OCI-M1 (cell line): ENCODE data around the gene HAGH.

Experiments
- DNase-seq: peaks from one replicate; lab custom pipeline; 2025; lab: John Stamatoyannopoulos, UW

HAGH gene

GRCh38 chr16:1762196-1762878 is 64.3 kb downstream of the HAGH start:
- no peak for DNase-seq

DNA sequence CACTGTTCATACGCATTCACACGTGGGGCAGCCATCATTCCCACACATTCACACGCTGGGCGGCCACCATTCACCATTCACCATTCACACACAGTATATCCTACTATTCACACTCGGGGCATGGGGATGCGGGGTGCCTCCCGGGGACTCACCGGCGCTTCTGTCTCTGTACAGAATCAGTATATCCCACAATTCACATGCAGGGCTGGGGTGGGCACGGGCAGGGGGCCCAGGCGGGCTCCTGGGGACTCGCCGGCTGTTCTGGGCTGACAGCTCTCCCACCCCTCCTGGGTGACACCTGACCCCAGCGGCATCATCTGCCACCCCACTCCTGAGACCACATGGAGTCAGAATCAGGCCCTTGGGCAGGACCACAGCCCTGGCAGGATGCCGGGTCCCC is 64.9 kb downstream of the HAGH start:
- DNase-seq, result no peak

DNA sequence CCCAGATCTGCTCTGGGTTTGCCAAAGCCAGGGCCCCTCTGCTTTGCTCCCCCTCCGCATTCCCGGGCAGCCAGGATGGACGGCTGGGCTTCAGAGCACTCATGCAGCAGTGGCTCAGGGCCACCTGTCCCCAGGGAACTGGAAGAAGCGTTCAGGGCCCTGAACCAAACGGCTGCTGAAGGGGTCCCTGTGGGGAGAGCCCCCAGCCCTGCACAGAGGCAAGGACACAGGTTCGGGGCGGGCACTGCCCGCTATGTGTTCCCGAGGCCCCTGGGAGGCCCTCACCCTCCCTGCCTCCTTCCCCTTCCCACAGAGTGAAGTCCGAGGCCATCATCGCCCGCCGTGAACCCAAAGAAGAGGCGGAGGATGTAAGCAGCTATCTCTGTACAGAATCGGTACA is 65.7 kb downstream of the HAGH start:
- no peak for DNase-seq

DNA sequence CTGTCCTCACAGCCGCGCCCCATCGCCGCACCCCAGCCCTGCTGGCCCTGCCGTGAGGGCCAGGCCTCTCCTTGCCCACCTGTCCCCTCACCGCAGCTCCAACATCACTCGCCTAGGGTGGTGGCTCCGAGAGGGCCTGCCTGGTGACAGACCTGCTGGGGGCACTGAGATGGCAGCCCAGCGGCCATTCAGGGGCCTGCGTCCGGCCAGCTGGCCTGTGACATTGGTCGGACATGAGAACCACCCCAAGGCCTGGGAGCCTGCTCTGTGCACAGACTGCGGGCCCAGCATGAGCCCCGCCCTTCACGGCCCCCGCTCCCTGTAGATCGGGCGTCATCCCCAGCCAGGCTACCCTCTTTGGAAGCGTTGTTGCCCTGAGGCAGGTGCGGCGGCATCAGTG is 67.1 kb downstream of the HAGH start:
- DNase-seq, result no peak

DNA sequence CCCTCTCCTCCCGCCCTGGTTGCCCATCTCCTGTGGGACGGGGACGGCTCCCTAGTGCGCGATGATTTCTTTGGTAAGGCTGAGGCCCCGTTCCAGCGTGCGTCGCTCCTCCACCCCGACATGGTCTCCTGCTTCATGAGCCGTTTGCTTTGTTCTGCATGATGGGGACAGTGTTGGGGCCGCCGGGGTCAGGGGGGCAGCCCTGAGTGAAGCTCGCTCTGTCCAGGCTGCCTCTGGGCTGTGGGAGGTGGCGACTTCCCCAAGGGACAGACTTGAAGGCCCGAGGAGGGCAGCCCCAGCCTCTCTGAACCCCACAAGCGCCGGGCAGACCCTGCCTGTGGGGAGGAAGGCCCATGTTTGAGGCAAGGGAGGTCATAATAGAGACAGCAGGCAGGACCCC is 67.7 kb downstream of the HAGH start:
- no peak for DNase-seq

GRCh38 chr16:1757714-1758461 is 68.7 kb downstream of the HAGH start:
- DNase-seq, result no peak
